WTC11 (cell line): ENCODE measurements around the gene LASP1. TPM values are rescaled to one million over a fixed set of nuclear protein-coding genes. Genes with fewer than 3 reads are reported as not detected.

Source experiments
- ATAC-seq: fragments of 200-7000 bp; cut with Tn5 transposase; 2 replicates; pipeline ENCODE4 v1.10.0; 2021; ENCODE audit warnings: mild to moderate bottlenecking, moderate library complexity
- CTCF ChIA-PET: fragments of 300-600 bp; sonication (Branson Sonifier 250); formaldehyde crosslinking; loops from one replicate; lab custom pipeline; 2021; ENCODE audit warnings: antibody characterized with exemption; lab: Charles Lee
- POLR2A ChIA-PET: fragments of 350-600 bp; sonication (Branson Sonifier 250); formaldehyde crosslinking; loops from one replicate; lab custom pipeline; 2021; ENCODE audit warnings: antibody characterized with exemption; lab: Charles Lee
- DNase-seq: peaks from one replicate; pipeline ENCODE4 v3.0.0; 2021; ENCODE audit warnings: low spot score
- H3K27ac Mint-ChIP-seq: 2 replicates; pipeline ENCODE4 v1.8.0; 2021; ENCODE audit warnings: mixed read lengths
- H3K27me3 Mint-ChIP-seq: 2 replicates; pipeline ENCODE4 v1.8.0; 2021; ENCODE audit warnings: low read depth, mild to moderate bottlenecking, moderate library complexity, mixed read lengths
- H3K36me3 Mint-ChIP-seq: 2 replicates; pipeline ENCODE4 v1.8.0; 2021; ENCODE audit warnings: mixed read lengths
- H3K4me1 Mint-ChIP-seq: 2 replicates; pipeline ENCODE4 v1.8.0; 2022; ENCODE audit warnings: mixed read lengths
- H3K4me3 Mint-ChIP-seq: 2 replicates; pipeline ENCODE4 v1.8.0; 2021; ENCODE audit warnings: mild to moderate bottlenecking, moderate library complexity, mixed read lengths
- H3K9me3 Mint-ChIP-seq: 2 replicates; pipeline ENCODE4 v1.8.0; 2021; ENCODE audit warnings: mixed read lengths
- AFF4 ChIP-seq: sonication (generic); formaldehyde crosslinking; IDR thresholded peaks from 2 replicates; pipeline ENCODE4 v1.8.1; 2023; ENCODE audit warnings: mild to moderate bottlenecking, missing genetic modification reagents, borderline replicate concordance
- CREB1 ChIP-seq: sonication (generic); formaldehyde crosslinking; IDR thresholded peaks from 2 replicates; pipeline ENCODE4 v1.8.0; 2023; ENCODE audit warnings: mild to moderate bottlenecking, missing genetic modification reagents
- ETV6 ChIP-seq: sonication (generic); formaldehyde crosslinking; IDR thresholded peaks from 2 replicates; pipeline ENCODE4 v1.8.1; 2022; ENCODE audit warnings: mild to moderate bottlenecking, missing genetic modification reagents
- MXD4 ChIP-seq: fragments of 250-450 bp; sonication (Bioruptor Pico); IDR thresholded peaks from 2 replicates; pipeline ENCODE4 v1.8.0; 2021; ENCODE audit warnings: mild to moderate bottlenecking, moderate library complexity, borderline replicate concordance
- RORB ChIP-seq: fragments of 250-450 bp; sonication (Bioruptor Pico); IDR thresholded peaks from 2 replicates; pipeline ENCODE4 v1.9.0; 2021; ENCODE audit warnings: mild to moderate bottlenecking
- SMAD3 ChIP-seq: sonication (generic); formaldehyde crosslinking; IDR thresholded peaks from 2 replicates; pipeline ENCODE4 v1.8.0; 2022; ENCODE audit warnings: missing genetic modification reagents, mild to moderate bottlenecking, borderline replicate concordance
- TCF7 ChIP-seq: sonication (generic); formaldehyde crosslinking; IDR thresholded peaks from 2 replicates; pipeline ENCODE4 v1.8.0; 2022; ENCODE audit warnings: mild to moderate bottlenecking, low read depth, missing genetic modification reagents, moderate library complexity
- TEAD1 ChIP-seq: sonication (generic); formaldehyde crosslinking; IDR thresholded peaks from 2 replicates; pipeline ENCODE4 v1.8.0; 2022; ENCODE audit warnings: mild to moderate bottlenecking, missing genetic modification reagents
- USF1 ChIP-seq: sonication (generic); formaldehyde crosslinking; IDR thresholded peaks from 2 replicates; pipeline ENCODE4 v1.8.0; 2022; ENCODE audit warnings: mild to moderate bottlenecking, missing genetic modification reagents
- ZNF263 ChIP-seq: sonication (generic); formaldehyde crosslinking; IDR thresholded peaks from 2 replicates; pipeline ENCODE4 v1.8.1; 2022; ENCODE audit warnings: low read depth, mild to moderate bottlenecking, moderate library complexity, missing genetic modification reagents
- ZNF423 ChIP-seq: fragments of 250-450 bp; sonication (Bioruptor Pico); IDR thresholded peaks from 2 replicates; pipeline ENCODE4 v2.1.2; 2022; ENCODE audit warnings: mild to moderate bottlenecking, moderate library complexity
- total RNA-seq: library from RNA; stranded (reverse); gene quantifications from 3 replicates; pipeline ENCODE4 v1.2.3, GENCODE V29; 2021
- TF ChIP-seq, protein P1 (sequence below): fragments of 200-600 bp; IDR thresholded peaks from 2 replicates; pipeline ENCODE4 v1.8.0; 2022; ENCODE audit warnings: antibody characterized with exemption
- TF ChIP-seq, protein P2 (sequence below): sonication (generic); formaldehyde crosslinking; IDR thresholded peaks from 2 replicates; pipeline ENCODE4 v1.8.1; 2023; ENCODE audit warnings: mild to moderate bottlenecking, missing genetic modification reagents

Gene LASP1
- total RNA-seq, 1 experiment from 2014 or later: 139 TPM

DNA sequence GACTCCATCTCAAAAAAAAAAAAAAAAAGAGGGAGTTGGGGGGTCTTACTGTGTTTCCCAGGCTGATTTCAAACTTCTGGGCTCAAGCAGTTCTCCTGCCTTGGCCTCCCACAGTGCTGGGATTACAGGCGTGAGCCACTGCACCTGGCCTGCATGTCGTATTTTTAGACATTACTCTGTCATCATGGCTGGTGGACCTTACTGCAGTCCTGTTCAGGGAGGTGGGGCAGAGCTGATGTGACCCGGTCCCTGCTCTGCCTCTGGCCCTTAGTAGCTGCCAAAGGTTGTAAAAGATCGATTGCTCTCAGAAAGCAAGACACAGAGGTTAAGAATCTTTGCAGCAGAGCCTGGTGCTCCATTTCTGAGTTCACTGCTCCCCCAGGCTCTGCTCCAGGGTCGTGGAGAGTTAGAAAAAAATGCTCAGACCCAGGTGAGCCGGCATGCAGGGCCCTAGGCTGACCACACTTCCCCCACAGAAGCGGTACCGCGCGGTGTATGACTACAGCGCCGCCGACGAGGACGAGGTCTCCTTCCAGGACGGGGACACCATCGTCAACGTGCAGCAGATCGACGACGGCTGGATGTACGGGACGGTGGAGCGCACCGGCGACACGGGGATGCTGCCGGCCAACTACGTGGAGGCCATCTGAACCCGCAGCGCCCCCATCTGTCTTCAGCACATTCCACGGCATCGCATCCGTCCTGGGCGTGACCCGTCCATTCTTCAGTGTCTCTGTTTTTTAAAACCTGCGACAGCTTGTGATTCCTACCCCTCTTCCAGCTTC, 48.5 kb downstream of the LASP1 start:
- CTCF ChIA-PET: interaction anchor here (0.7 to 2.1 kb wide), 6 partner anchors 11 to 257 kb away, joined by 3 to 9 read pairs (median 5); partner anchors contain the start of gene PLXDC1
- peak; percentile 54 for ATAC-seq
- peak overlapping the region; percentile 61 for H3K27ac Mint-ChIP-seq

DNA sequence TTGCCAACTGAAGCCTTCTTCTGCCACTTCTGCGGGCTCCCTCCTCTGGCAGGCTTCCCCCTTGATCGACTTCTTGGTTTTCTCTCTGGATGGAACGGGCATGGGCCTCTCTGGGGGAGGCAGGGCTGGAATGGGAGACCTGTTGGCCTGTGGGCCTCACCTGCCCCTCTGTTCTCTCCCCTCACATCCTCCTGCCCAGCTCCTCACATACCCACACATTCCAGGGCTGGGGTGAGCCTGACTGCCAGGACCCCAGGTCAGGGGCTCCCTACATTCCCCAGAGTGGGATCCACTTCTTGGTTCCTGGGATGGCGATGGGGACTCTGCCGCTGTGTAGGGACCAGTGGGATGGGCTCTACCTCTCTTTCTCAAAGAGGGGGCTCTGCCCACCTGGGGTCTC, 49.1 kb downstream of the LASP1 start:
- no peak overlapping the region for H3K27ac Mint-ChIP-seq
- POLR2A ChIA-PET: no interaction called here
- H3K4me1 Mint-ChIP-seq: peaks cover 20% of the 10 kb centered on the region
- TF ChIP-seq CREB1 (CRISPR knock-in tag): no peak
- no peak for TF ChIP-seq USF1
- TF ChIP-seq RORB (CRISPR knock-in tag): no peak
- TF ChIP-seq ZNF263 (CRISPR knock-in tag): no peak
- TF ChIP-seq SMAD3 (CRISPR knock-in tag): no peak
- TF ChIP-seq AFF4 (CRISPR knock-in tag): no peak
- no peak for TF ChIP-seq TCF7 (CRISPR knock-in tag)
- no peak for TF ChIP-seq ETV6
- TF ChIP-seq, all 79 proteins: peak for 0
- no peaks in the 10 kb centered on the region for H3K9me3 Mint-ChIP-seq
- H3K4me3 Mint-ChIP-seq: no peak overlapping the region
- DNase-seq (no peak), ATAC-seq (no peak)
- no peaks in the 10 kb centered on the region for H3K27me3 Mint-ChIP-seq
- peaks cover 27% of the 10 kb centered on the region for H3K36me3 Mint-ChIP-seq
- CTCF ChIA-PET: interaction anchor here (2.1 kb wide), 1 partner anchor 233 kb away, joined by 9 read pairs; the partner anchor contains the start of gene PLXDC1

More for the DNA sequence above, 48.5 kb downstream of the LASP1 start:
- peaks cover 28% of the 10 kb centered on the region for H3K36me3 Mint-ChIP-seq
- POLR2A ChIA-PET: no interaction called here
- DNase-seq: peak; percentile 72
- no peak overlapping the region for H3K4me3 Mint-ChIP-seq
- no peaks in the 10 kb centered on the region for H3K9me3 Mint-ChIP-seq
- H3K4me1 Mint-ChIP-seq: peaks cover 17% of the 10 kb centered on the region
- no peaks in the 10 kb centered on the region for H3K27me3 Mint-ChIP-seq
- TF ChIP-seq, protein P1, sequence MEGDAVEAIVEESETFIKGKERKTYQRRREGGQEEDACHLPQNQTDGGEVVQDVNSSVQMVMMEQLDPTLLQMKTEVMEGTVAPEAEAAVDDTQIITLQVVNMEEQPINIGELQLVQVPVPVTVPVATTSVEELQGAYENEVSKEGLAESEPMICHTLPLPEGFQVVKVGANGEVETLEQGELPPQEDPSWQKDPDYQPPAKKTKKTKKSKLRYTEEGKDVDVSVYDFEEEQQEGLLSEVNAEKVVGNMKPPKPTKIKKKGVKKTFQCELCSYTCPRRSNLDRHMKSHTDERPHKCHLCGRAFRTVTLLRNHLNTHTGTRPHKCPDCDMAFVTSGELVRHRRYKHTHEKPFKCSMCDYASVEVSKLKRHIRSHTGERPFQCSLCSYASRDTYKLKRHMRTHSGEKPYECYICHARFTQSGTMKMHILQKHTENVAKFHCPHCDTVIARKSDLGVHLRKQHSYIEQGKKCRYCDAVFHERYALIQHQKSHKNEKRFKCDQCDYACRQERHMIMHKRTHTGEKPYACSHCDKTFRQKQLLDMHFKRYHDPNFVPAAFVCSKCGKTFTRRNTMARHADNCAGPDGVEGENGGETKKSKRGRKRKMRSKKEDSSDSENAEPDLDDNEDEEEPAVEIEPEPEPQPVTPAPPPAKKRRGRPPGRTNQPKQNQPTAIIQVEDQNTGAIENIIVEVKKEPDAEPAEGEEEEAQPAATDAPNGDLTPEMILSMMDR: peak; percentile 23; the same call in 1 of the 2 replicates
- TF ChIP-seq TEAD1 (peak; percentile 26; the same call in 1 of the 2 replicates), ZNF423 (no peak), MXD4 (CRISPR knock-in tag) (no peak)
- TF ChIP-seq, protein P2, sequence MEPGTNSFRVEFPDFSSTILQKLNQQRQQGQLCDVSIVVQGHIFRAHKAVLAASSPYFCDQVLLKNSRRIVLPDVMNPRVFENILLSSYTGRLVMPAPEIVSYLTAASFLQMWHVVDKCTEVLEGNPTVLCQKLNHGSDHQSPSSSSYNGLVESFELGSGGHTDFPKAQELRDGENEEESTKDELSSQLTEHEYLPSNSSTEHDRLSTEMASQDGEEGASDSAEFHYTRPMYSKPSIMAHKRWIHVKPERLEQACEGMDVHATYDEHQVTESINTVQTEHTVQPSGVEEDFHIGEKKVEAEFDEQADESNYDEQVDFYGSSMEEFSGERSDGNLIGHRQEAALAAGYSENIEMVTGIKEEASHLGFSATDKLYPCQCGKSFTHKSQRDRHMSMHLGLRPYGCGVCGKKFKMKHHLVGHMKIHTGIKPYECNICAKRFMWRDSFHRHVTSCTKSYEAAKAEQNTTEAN (CRISPR knock-in tag): no peak
- TF ChIP-seq, all 79 proteins: peak for 2
